Measurements from ENCODE around the gene SKP2. TPM values are rescaled to one million over a fixed set of nuclear protein-coding genes. Genes with fewer than 3 reads are reported as not detected.
A peak's percentile ranks its signal among the peaks of the same experiment; 100 is the strongest.

SKP2 gene
- total RNA-seq, 2 donors from 2014 or later = 7.3 to 8.6 TPM

DNA sequence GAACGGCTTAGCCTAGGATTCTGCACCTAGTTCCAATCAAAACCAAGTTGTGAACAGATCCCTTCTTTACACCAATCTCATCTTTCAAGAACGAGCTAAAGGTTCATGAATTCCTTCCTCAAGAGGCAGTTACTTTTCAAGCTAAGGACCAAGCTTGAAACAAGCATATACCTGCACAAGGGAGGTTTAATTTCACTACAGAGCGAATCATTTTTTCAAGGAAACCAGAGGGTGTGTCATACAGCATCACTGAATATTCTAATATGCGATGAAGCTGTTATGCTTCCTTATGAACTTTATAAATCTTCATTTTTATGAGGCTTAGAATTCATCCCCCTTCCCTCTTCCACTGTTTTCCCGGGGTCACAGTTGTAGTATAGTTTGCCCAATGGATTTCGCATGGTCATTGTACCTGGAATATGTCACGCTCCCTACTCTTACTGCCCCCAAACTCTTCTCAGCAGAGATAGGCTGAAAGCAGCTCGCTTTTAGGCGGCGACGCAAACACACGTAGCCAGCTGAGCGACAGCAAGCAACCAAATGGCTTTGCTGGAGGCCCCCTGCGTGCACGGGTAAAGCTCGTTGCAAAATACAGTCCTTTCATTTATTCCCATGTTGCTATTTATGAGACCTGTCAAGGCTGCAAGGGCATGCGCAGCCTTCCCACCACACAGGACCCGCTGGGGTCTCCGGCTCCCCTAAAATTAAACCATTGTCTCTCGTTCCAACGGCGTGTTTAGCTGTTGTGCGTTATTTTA, 1.1 kb upstream of the SKP2 start:
- no peak for ATAC-seq
- intact Hi-C loops (cut with DNase I) = no loop called here
- TF ChIP-seq, protein P1, sequence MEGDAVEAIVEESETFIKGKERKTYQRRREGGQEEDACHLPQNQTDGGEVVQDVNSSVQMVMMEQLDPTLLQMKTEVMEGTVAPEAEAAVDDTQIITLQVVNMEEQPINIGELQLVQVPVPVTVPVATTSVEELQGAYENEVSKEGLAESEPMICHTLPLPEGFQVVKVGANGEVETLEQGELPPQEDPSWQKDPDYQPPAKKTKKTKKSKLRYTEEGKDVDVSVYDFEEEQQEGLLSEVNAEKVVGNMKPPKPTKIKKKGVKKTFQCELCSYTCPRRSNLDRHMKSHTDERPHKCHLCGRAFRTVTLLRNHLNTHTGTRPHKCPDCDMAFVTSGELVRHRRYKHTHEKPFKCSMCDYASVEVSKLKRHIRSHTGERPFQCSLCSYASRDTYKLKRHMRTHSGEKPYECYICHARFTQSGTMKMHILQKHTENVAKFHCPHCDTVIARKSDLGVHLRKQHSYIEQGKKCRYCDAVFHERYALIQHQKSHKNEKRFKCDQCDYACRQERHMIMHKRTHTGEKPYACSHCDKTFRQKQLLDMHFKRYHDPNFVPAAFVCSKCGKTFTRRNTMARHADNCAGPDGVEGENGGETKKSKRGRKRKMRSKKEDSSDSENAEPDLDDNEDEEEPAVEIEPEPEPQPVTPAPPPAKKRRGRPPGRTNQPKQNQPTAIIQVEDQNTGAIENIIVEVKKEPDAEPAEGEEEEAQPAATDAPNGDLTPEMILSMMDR (IDR thresholded peaks at IDR 0.05) = no peak
- no peak for TF ChIP-seq POLR2A (IDR thresholded peaks at IDR 0.05)
- H3K4me3 ChIP-seq = peak overlapping the region; percentile 75 to 95
- peak; percentile 23 to 47 (median 32) for DNase-seq
- H3K4me1 ChIP-seq = peaks cover 35% of the 10 kb centered on the region
- no peaks in the 10 kb centered on the region for H3K9me3 ChIP-seq
- no peaks in the 10 kb centered on the region for H3K36me3 ChIP-seq (replicated peaks in 1 of 2; ENCODE audit: insufficient read depth in 1 of 2, low read depth in 2 of 2)
- H3K27me3 ChIP-seq = no peaks in the 10 kb centered on the region
- peak overlapping the region; percentile 64 to 89 (median 76) for H3K27ac ChIP-seq
- 3 to 5% methylated on average over 23 of the region's 23 CpGs for WGBS, 2 donors

GRCh38 chr5:36152324-36153297, 700 bp downstream of the SKP2 start:
- Histone ChIP-seq H3K9me3 (no peaks in the 10 kb centered on the region), H3K4me3 (peak overlapping the region; percentile 37 to 95), H3K27me3 (no peaks in the 10 kb centered on the region), H3K4me1 (peaks cover 35% of the 10 kb centered on the region), H3K27ac (peak overlapping the region in 1 of 4 donors; percentile 89), H3K36me3 (replicated peaks in 1 of 2; ENCODE audit: insufficient read depth in 1 of 2, low read depth in 2 of 2) (no peaks in the 10 kb centered on the region)
- DNase-seq (no peak), ATAC-seq (no peak)
- WGBS, 2 donors = 4 to 5% methylated on average over 21 to 24 of the region's 24 CpGs
- TF ChIP-seq, protein P1 (IDR thresholded peaks at IDR 0.05) = no peak
- TF ChIP-seq POLR2A (IDR thresholded peaks at IDR 0.05) = no peak
- intact Hi-C loops (cut with DNase I) = no loop called here

DNA sequence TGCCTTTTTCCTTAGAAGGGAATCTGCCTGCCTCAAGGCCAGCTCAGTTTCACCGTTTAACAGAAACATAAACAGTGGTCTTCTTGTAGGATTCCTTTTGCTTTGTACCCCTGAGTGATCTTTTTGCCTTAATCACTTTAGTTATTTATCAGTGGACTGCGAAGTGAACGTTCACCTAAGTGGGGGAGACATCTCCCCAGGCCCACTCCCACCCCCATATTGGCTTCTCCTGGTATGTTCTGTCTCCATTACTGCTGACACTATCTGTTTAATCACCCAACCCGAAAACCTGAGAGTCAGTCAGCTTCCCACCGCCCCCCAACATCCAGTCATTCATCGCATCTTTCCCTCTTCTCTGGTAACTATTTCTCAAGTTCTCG, 1.4 kb downstream of the SKP2 start:
- Histone ChIP-seq H3K4me1 (peaks cover 35% of the 10 kb centered on the region), H3K36me3 (replicated peaks in 1 of 2; ENCODE audit: insufficient read depth in 1 of 2, low read depth in 2 of 2) (no peaks in the 10 kb centered on the region), H3K27me3 (no peaks in the 10 kb centered on the region), H3K9me3 (no peaks in the 10 kb centered on the region), H3K27ac (no peak overlapping the region), H3K4me3 (no peak overlapping the region)
- intact Hi-C loops (cut with DNase I) = no loop called here
- DNase-seq = no peak
- 74 to 75% methylated on average over 7 of the region's 7 CpGs for WGBS, 2 donors
- ATAC-seq = no peak
- TF ChIP-seq, protein P1 (IDR thresholded peaks at IDR 0.05) = no peak
- TF ChIP-seq POLR2A (IDR thresholded peaks at IDR 0.05) = no peak

GRCh38 chr5:36153726-36154125, 1.8 kb downstream of the SKP2 start:
- 58 to 63% methylated on average over 4 of the region's 4 CpGs for WGBS, 2 donors
- H3K4me1 ChIP-seq = peaks cover 34% of the 10 kb centered on the region
- intact Hi-C loops (cut with DNase I) = no loop called here

More at GRCh38 chr5:36153726-36154125, 1.8 kb downstream of the SKP2 start:
- no peaks in the 10 kb centered on the region for H3K9me3 ChIP-seq
- H3K27ac ChIP-seq = no peak overlapping the region
- ATAC-seq = no peak
- H3K27me3 ChIP-seq = no peaks in the 10 kb centered on the region
- H3K36me3 ChIP-seq (replicated peaks in 1 of 2; ENCODE audit: insufficient read depth in 1 of 2, low read depth in 2 of 2) = no peaks in the 10 kb centered on the region
- DNase-seq = no peak
- no peak for TF ChIP-seq POLR2A (IDR thresholded peaks at IDR 0.05)
- TF ChIP-seq, protein P1 (IDR thresholded peaks at IDR 0.05) = no peak
- H3K4me3 ChIP-seq = no peak overlapping the region
